WTC11 (cell line): ENCODE results near the gene NT5C1A.

Experiments used
- JAZF1 ChIP-seq: fragments of 250-450 bp; sonication (Bioruptor Pico); IDR thresholded peaks from 2 replicates; pipeline ENCODE4 v1.9.0; 2021; ENCODE audit warnings: moderate library complexity, mild to moderate bottlenecking, inconsistent platforms
- TF ChIP-seq, protein P1 (sequence below): sonication (generic); formaldehyde crosslinking; IDR thresholded peaks from 2 replicates; pipeline ENCODE4 v1.8.1; 2022; ENCODE audit warnings: low read depth, mild to moderate bottlenecking, moderate library complexity, missing genetic modification reagents, borderline replicate concordance
- TF ChIP-seq, protein P2 (sequence below): fragments of 200-600 bp; IDR thresholded peaks from 2 replicates; pipeline ENCODE4 v1.8.0; 2022; ENCODE audit warnings: antibody characterized with exemption

DNA sequence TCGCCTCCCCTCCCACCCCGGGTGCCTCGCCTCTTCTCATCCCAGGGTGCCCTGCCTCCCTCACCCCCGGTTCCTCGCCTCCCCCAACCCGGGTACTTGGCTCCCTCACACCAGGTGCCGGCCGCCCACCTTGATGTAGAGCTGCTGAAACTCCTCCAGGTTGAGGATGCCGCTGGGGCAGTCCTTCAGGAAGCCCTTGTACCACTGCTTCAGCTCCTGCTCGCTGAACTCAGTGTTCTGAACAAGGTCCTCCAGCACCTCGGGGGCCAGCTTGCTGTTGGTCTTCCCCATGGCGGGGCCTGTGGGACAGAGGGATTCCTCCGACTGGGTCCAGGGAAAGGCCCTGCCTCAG, 12.4 kb upstream of the NT5C1A start:
- TF ChIP-seq, protein P1, sequence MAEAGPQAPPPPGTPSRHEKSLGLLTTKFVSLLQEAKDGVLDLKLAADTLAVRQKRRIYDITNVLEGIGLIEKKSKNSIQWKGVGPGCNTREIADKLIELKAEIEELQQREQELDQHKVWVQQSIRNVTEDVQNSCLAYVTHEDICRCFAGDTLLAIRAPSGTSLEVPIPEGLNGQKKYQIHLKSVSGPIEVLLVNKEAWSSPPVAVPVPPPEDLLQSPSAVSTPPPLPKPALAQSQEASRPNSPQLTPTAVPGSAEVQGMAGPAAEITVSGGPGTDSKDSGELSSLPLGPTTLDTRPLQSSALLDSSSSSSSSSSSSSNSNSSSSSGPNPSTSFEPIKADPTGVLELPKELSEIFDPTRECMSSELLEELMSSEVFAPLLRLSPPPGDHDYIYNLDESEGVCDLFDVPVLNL, result no peak
- TF ChIP-seq JAZF1 (CRISPR knock-in tag), result no peak
- TF ChIP-seq, protein P2, sequence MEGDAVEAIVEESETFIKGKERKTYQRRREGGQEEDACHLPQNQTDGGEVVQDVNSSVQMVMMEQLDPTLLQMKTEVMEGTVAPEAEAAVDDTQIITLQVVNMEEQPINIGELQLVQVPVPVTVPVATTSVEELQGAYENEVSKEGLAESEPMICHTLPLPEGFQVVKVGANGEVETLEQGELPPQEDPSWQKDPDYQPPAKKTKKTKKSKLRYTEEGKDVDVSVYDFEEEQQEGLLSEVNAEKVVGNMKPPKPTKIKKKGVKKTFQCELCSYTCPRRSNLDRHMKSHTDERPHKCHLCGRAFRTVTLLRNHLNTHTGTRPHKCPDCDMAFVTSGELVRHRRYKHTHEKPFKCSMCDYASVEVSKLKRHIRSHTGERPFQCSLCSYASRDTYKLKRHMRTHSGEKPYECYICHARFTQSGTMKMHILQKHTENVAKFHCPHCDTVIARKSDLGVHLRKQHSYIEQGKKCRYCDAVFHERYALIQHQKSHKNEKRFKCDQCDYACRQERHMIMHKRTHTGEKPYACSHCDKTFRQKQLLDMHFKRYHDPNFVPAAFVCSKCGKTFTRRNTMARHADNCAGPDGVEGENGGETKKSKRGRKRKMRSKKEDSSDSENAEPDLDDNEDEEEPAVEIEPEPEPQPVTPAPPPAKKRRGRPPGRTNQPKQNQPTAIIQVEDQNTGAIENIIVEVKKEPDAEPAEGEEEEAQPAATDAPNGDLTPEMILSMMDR, result no peak
